BLaER1 (cell line): Measurements from ENCODE around the gene MCMBP.

Experiments used
- H3K27ac ChIP-seq: shearing (Covaris generic); formaldehyde crosslinking; 2 replicates; pipeline ENCODE4 v1.8.1; 2022
- H3K27me3 ChIP-seq: shearing (Covaris generic); formaldehyde crosslinking; 2 replicates; pipeline ENCODE4 v1.8.1; 2022
- H3K36me3 ChIP-seq: shearing (Covaris generic); formaldehyde crosslinking; 2 replicates; pipeline ENCODE4 v1.8.1; 2022
- H3K4me1 ChIP-seq: shearing (Covaris generic); formaldehyde crosslinking; 2 replicates; pipeline ENCODE4 v1.8.1; 2022
- H3K4me2 ChIP-seq: shearing (Covaris generic); formaldehyde crosslinking; 2 replicates; pipeline ENCODE4 v1.8.1; 2022
- H3K4me3 ChIP-seq: shearing (Covaris generic); formaldehyde crosslinking; 2 replicates; pipeline ENCODE4 v1.8.1; 2022
- H3K9ac ChIP-seq: shearing (Covaris generic); formaldehyde crosslinking; 2 replicates; pipeline ENCODE4 v1.8.1; 2022
- H3K9me3 ChIP-seq: shearing (Covaris generic); formaldehyde crosslinking; 2 replicates; pipeline ENCODE4 v1.8.1; 2022
- H4K20me1 ChIP-seq: shearing (Covaris generic); formaldehyde crosslinking; 2 replicates; pipeline ENCODE4 v1.8.1; 2022
- Cebpa-rat ChIP-seq: shearing (Covaris generic); IDR thresholded peaks from 2 replicates; pipeline ENCODE4 v1.8.1; 2022

Gene MCMBP

GRCh38 chr10:119831656-119832055 lies 41.0 kb downstream of the MCMBP start:
- H4K20me1 ChIP-seq = peaks cover 18% of the 10 kb centered on the region
- H3K9ac ChIP-seq = no peak overlapping the region
- no peak overlapping the region for H3K4me3 ChIP-seq
- no peak overlapping the region for H3K4me2 ChIP-seq
- H3K36me3 ChIP-seq = peaks cover 96% of the 10 kb centered on the region
- no peaks in the 10 kb centered on the region for H3K9me3 ChIP-seq
- H3K27ac ChIP-seq = no peak overlapping the region
- H3K4me1 ChIP-seq = peaks cover 24% of the 10 kb centered on the region
- TF ChIP-seq Cebpa-rat = no peak
- no peaks in the 10 kb centered on the region for H3K27me3 ChIP-seq

GRCh38 chr10:119830851-119831250 lies 41.8 kb downstream of the MCMBP start:
- Histone ChIP-seq H3K27ac (no peak overlapping the region), H3K27me3 (no peaks in the 10 kb centered on the region), H3K36me3 (peaks cover 92% of the 10 kb centered on the region), H3K4me2 (no peak overlapping the region), H3K9me3 (no peaks in the 10 kb centered on the region), H3K4me3 (no peak overlapping the region), H4K20me1 (peaks cover 16% of the 10 kb centered on the region), H3K4me1 (peaks cover 24% of the 10 kb centered on the region), H3K9ac (no peak overlapping the region)
- no peak for TF ChIP-seq Cebpa-rat

GRCh38 chr10:119829429-119829828 lies 43.2 kb downstream of the MCMBP start:
- no peak overlapping the region for H3K4me2 ChIP-seq
- no peak overlapping the region for H3K4me3 ChIP-seq
- no peak overlapping the region for H3K27ac ChIP-seq
- peaks cover 22% of the 10 kb centered on the region for H3K4me1 ChIP-seq
- peaks cover 11% of the 10 kb centered on the region; the same call in 1 of the 2 replicates for H4K20me1 ChIP-seq
- no peaks in the 10 kb centered on the region for H3K9me3 ChIP-seq
- H3K36me3 ChIP-seq = peaks cover 93% of the 10 kb centered on the region
- H3K9ac ChIP-seq = no peak overlapping the region
- no peak for TF ChIP-seq Cebpa-rat
- H3K27me3 ChIP-seq = no peaks in the 10 kb centered on the region

GRCh38 chr10:119827430-119827829 lies 45.2 kb downstream of the MCMBP start:
- H3K27me3 ChIP-seq = no peaks in the 10 kb centered on the region
- no peak overlapping the region for H3K4me2 ChIP-seq
- H3K9ac ChIP-seq = no peak overlapping the region
- H3K36me3 ChIP-seq = peaks cover 91% of the 10 kb centered on the region
- no peak for TF ChIP-seq Cebpa-rat
- no peak overlapping the region for H3K27ac ChIP-seq
- peaks cover 2% of the 10 kb centered on the region; the same call in 1 of the 2 replicates for H3K4me1 ChIP-seq
- H3K9me3 ChIP-seq = no peaks in the 10 kb centered on the region
- H4K20me1 ChIP-seq = no peaks in the 10 kb centered on the region; the same call in 1 of the 2 replicates
- no peak overlapping the region for H3K4me3 ChIP-seq

DNA sequence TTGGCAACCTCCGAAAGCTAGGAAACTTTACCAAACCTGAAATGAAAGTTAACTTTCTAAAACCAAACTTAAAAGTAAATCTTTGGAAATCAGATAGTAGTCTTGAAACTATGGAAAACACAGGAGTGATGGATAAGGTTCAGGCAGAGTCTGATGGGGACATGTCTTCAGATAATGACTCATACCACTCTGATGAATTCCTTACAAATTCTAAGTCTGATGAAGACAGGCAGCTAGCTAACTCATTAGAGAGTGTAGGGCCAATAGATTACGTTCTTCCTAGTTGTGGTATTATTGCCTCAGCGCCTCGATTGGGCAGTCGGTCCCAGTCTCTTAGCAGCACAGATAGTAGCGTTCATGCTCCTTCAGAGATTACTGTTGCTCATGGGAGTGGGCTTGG lies 45.9 kb downstream of the MCMBP start:
- Histone ChIP-seq H3K4me3 (no peak overlapping the region), H3K27me3 (no peaks in the 10 kb centered on the region), H3K9ac (no peak overlapping the region), H3K9me3 (no peaks in the 10 kb centered on the region), H3K27ac (no peak overlapping the region), H3K4me2 (no peak overlapping the region), H3K36me3 (peaks cover 85% of the 10 kb centered on the region), H3K4me1 (no peaks in the 10 kb centered on the region), H4K20me1 (no peaks in the 10 kb centered on the region)
- TF ChIP-seq Cebpa-rat = no peak

- Histone ChIP-seq H3K4me1 (no peaks in the 10 kb centered on the region), H3K27me3 (no peaks in the 10 kb centered on the region), H4K20me1 (no peaks in the 10 kb centered on the region), H3K36me3 (peaks cover 61% of the 10 kb centered on the region), H3K9me3 (no peaks in the 10 kb centered on the region), H3K27ac (no peak overlapping the region), H3K9ac (no peak overlapping the region), H3K4me2 (no peak overlapping the region), H3K4me3 (no peak overlapping the region)
- no peak for TF ChIP-seq Cebpa-rat
Observed at GRCh38 chr10:119824299-119824698, 48.3 kb downstream of the MCMBP start.

DNA sequence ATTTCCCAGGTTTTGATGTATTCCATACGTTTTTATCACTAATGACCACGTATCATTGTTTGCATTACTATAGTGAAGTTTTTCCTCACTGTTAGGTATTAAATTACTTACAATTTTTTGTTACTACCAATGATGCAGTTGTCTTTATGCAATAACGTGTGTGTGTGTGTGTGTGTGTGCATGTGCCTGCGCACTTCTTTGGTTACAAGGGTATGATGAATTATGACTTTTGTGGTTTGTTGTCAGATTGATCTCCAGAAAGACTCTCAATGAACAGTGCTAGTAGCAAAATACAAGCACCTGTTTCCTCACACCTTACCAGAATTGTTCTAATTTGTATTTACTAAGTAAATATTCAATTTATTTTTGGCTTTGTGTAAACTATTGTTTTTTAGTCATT lies 51.5 kb downstream of the MCMBP start:
- no peak for TF ChIP-seq Cebpa-rat
- Histone ChIP-seq H3K9me3 (peaks cover 9% of the 10 kb centered on the region; the same call in 1 of the 2 replicates), H3K4me2 (no peak overlapping the region), H4K20me1 (no peaks in the 10 kb centered on the region), H3K9ac (no peak overlapping the region), H3K27me3 (no peaks in the 10 kb centered on the region), H3K36me3 (peaks cover 59% of the 10 kb centered on the region), H3K4me1 (peaks cover 8% of the 10 kb centered on the region), H3K4me3 (no peak overlapping the region), H3K27ac (no peak overlapping the region)

DNA sequence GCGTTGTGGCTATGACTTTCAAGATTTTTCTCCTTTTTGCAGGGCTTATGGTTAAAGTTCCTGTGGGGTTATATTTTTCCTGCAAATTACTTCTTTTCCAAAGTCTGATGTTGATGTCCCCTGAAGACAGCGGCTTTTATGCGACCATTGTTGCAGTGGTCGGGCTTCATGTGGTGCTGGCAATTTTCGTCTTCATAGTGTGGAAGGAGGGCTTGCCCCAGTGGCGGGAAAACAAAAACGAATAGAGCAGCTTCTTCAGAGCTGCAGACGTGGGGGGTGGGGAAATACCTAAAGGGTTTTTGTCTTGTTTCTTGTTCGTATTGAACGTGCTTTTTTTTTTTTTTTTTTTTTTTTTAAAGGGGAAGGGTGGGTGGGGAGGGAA lies 53.8 kb downstream of the MCMBP start:
- Histone ChIP-seq H4K20me1 (no peaks in the 10 kb centered on the region), H3K4me3 (no peak overlapping the region), H3K9ac (no peak overlapping the region), H3K36me3 (peaks cover 61% of the 10 kb centered on the region), H3K27ac (no peak overlapping the region), H3K4me1 (peaks cover 26% of the 10 kb centered on the region), H3K27me3 (no peaks in the 10 kb centered on the region), H3K4me2 (no peak overlapping the region), H3K9me3 (peaks cover 9% of the 10 kb centered on the region; the same call in 1 of the 2 replicates)
- no peak for TF ChIP-seq Cebpa-rat

- Histone ChIP-seq H3K27me3 (no peaks in the 10 kb centered on the region), H3K36me3 (peaks cover 61% of the 10 kb centered on the region), H3K4me3 (no peak overlapping the region), H4K20me1 (no peaks in the 10 kb centered on the region), H3K4me2 (no peak overlapping the region), H3K27ac (no peak overlapping the region), H3K9me3 (peaks cover 9% of the 10 kb centered on the region; the same call in 1 of the 2 replicates), H3K4me1 (peaks cover 31% of the 10 kb centered on the region), H3K9ac (no peak overlapping the region)
- no peak for TF ChIP-seq Cebpa-rat
Observed at GRCh38 chr10:119817991-119818888, 54.4 kb downstream of the MCMBP start.

DNA sequence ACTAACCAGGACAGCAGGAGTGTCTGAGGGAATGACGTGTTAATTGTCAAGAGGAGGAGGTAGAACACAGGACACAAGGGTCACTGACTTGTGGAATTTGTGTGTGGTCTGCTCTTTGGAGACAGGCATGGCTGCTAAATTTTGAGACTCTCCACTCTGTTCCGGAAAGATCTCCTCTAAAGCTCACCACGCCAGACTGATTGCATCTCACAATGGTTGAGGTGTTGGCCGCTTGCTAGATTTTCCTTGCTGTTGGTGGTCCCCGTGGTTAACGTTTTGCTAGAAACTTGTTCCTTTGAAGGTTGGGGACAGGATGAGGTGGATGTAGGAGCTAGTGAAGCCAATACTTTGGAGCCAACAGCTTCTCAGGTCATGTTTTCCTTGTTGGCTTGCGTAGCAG lies 57.0 kb downstream of the MCMBP start:
- no peak for TF ChIP-seq Cebpa-rat
- Histone ChIP-seq H3K4me3 (no peak overlapping the region), H3K9me3 (peaks cover 9% of the 10 kb centered on the region; the same call in 1 of the 2 replicates), H4K20me1 (no peaks in the 10 kb centered on the region), H3K4me1 (peaks cover 57% of the 10 kb centered on the region), H3K9ac (no peak overlapping the region), H3K36me3 (peaks cover 58% of the 10 kb centered on the region), H3K27me3 (no peaks in the 10 kb centered on the region), H3K4me2 (no peak overlapping the region), H3K27ac (no peak overlapping the region)
